T-helper 1 cell treated with Interleukin-12 subunit alpha and Interleukin-12 subunit beta and Interleukin-4 antibody, amounts not matched to agents 30 μg/mL and 1 μg/mL, for 36 hours (primary cell): ENCODE results near the gene NSFL1C.

ENCODE experiments used
- H3K27ac Mint-ChIP-seq: one replicate; pipeline ENCODE4 v1.8.0; 2021; ENCODE audit warnings: mild to moderate bottlenecking, mixed read lengths
- H3K27me3 Mint-ChIP-seq: one replicate; pipeline ENCODE4 v1.8.0; 2021; ENCODE audit warnings: low read depth, mixed read lengths
- H3K36me3 Mint-ChIP-seq: one replicate; pipeline ENCODE4 v1.8.0; 2021; ENCODE audit warnings: low read depth, mixed read lengths
- H3K4me1 Mint-ChIP-seq: one replicate; pipeline ENCODE4 v1.8.0; 2021; ENCODE audit warnings: low read depth, mixed read lengths
- H3K4me3 Mint-ChIP-seq: one replicate; pipeline ENCODE4 v1.8.0; 2021; ENCODE audit warnings: mild to moderate bottlenecking, moderate library complexity, mixed read lengths
- H3K9me3 Mint-ChIP-seq: one replicate; pipeline ENCODE4 v1.8.0; 2021; ENCODE audit warnings: mixed read lengths

NSFL1C gene

GRCh38 chr20:1457992-1458391, 8.7 kb downstream of the NSFL1C start:
- Mint-ChIP-seq H3K4me3 (no peak overlapping the region), H3K4me1 (peaks cover 7% of the 10 kb centered on the region), H3K27me3 (no peaks in the 10 kb centered on the region), H3K36me3 (peaks cover 50% of the 10 kb centered on the region), H3K9me3 (no peaks in the 10 kb centered on the region), H3K27ac (no peak overlapping the region)

- Mint-ChIP-seq H3K4me3 (no peak overlapping the region), H3K27me3 (no peaks in the 10 kb centered on the region), H3K36me3 (peaks cover 60% of the 10 kb centered on the region), H3K4me1 (peaks cover 7% of the 10 kb centered on the region), H3K9me3 (no peaks in the 10 kb centered on the region), H3K27ac (no peak overlapping the region)
Observed at GRCh38 chr20:1456300-1456699, 10.3 kb downstream of the NSFL1C start.

- peaks cover under 1% of the 10 kb centered on the region for H3K4me1 Mint-ChIP-seq
- H3K36me3 Mint-ChIP-seq = peaks cover 44% of the 10 kb centered on the region
- no peak overlapping the region for H3K27ac Mint-ChIP-seq
- H3K9me3 Mint-ChIP-seq = no peaks in the 10 kb centered on the region
- no peaks in the 10 kb centered on the region for H3K27me3 Mint-ChIP-seq
- no peak overlapping the region for H3K4me3 Mint-ChIP-seq
Observed at GRCh38 chr20:1450926-1451491, 15.6 kb downstream of the NSFL1C start.

GRCh38 chr20:1449370-1449769, 17.3 kb downstream of the NSFL1C start:
- Mint-ChIP-seq H3K9me3 (no peaks in the 10 kb centered on the region), H3K36me3 (peaks cover 43% of the 10 kb centered on the region), H3K4me1 (no peaks in the 10 kb centered on the region), H3K27ac (no peak overlapping the region), H3K27me3 (no peaks in the 10 kb centered on the region), H3K4me3 (no peak overlapping the region)

GRCh38 chr20:1448081-1448620, 18.5 kb downstream of the NSFL1C start:
- peaks cover 42% of the 10 kb centered on the region for H3K36me3 Mint-ChIP-seq

GRCh38 chr20:1446536-1446935, 20.1 kb downstream of the NSFL1C start:
- Mint-ChIP-seq H3K9me3 (no peaks in the 10 kb centered on the region), H3K4me3 (no peak overlapping the region), H3K27me3 (no peaks in the 10 kb centered on the region), H3K36me3 (peaks cover 42% of the 10 kb centered on the region), H3K4me1 (no peaks in the 10 kb centered on the region), H3K27ac (no peak overlapping the region)

More at GRCh38 chr20:1448081-1448620, 18.5 kb downstream of the NSFL1C start:
- H3K9me3 Mint-ChIP-seq = no peaks in the 10 kb centered on the region
- no peaks in the 10 kb centered on the region for H3K27me3 Mint-ChIP-seq
- H3K4me3 Mint-ChIP-seq = no peak overlapping the region
- H3K4me1 Mint-ChIP-seq = no peaks in the 10 kb centered on the region
- no peak overlapping the region for H3K27ac Mint-ChIP-seq

GRCh38 chr20:1443085-1443484, 23.6 kb downstream of the NSFL1C start:
- H3K4me3 Mint-ChIP-seq = no peak overlapping the region
- H3K36me3 Mint-ChIP-seq = peaks cover 33% of the 10 kb centered on the region
- no peak overlapping the region for H3K27ac Mint-ChIP-seq
- no peaks in the 10 kb centered on the region for H3K4me1 Mint-ChIP-seq
- H3K9me3 Mint-ChIP-seq = no peaks in the 10 kb centered on the region
- no peaks in the 10 kb centered on the region for H3K27me3 Mint-ChIP-seq

- no peaks in the 10 kb centered on the region for H3K9me3 Mint-ChIP-seq
- peaks cover 3% of the 10 kb centered on the region for H3K27me3 Mint-ChIP-seq
- H3K4me3 Mint-ChIP-seq = no peak overlapping the region
- H3K4me1 Mint-ChIP-seq = peaks cover 2% of the 10 kb centered on the region
- H3K36me3 Mint-ChIP-seq = peaks cover 31% of the 10 kb centered on the region
- no peak overlapping the region for H3K27ac Mint-ChIP-seq
Observed at GRCh38 chr20:1442304-1442703, 24.3 kb downstream of the NSFL1C start.

GRCh38 chr20:1441133-1441532, 25.5 kb downstream of the NSFL1C start:
- no peaks in the 10 kb centered on the region for H3K9me3 Mint-ChIP-seq
- H3K36me3 Mint-ChIP-seq = peaks cover 27% of the 10 kb centered on the region
- H3K27me3 Mint-ChIP-seq = peaks cover 5% of the 10 kb centered on the region
- peaks cover 5% of the 10 kb centered on the region for H3K4me1 Mint-ChIP-seq
- no peak overlapping the region for H3K27ac Mint-ChIP-seq
- no peak overlapping the region for H3K4me3 Mint-ChIP-seq

- Mint-ChIP-seq H3K27ac (no peak overlapping the region), H3K27me3 (peaks cover 5% of the 10 kb centered on the region), H3K4me1 (peaks cover 12% of the 10 kb centered on the region), H3K4me3 (no peak overlapping the region), H3K36me3 (peaks cover 21% of the 10 kb centered on the region), H3K9me3 (no peaks in the 10 kb centered on the region)
Observed at GRCh38 chr20:1440024-1440423, 26.6 kb downstream of the NSFL1C start.

GRCh38 chr20:1438361-1438760, 28.3 kb downstream of the NSFL1C start:
- peaks cover 12% of the 10 kb centered on the region for H3K27me3 Mint-ChIP-seq
- H3K27ac Mint-ChIP-seq = no peak overlapping the region
- peaks cover 20% of the 10 kb centered on the region for H3K4me1 Mint-ChIP-seq
- no peak overlapping the region for H3K4me3 Mint-ChIP-seq
- H3K9me3 Mint-ChIP-seq = no peaks in the 10 kb centered on the region
- H3K36me3 Mint-ChIP-seq = peaks cover 15% of the 10 kb centered on the region

- peaks cover 20% of the 10 kb centered on the region for H3K4me1 Mint-ChIP-seq
- H3K27ac Mint-ChIP-seq = no peak overlapping the region
- no peaks in the 10 kb centered on the region for H3K9me3 Mint-ChIP-seq
- H3K4me3 Mint-ChIP-seq = no peak overlapping the region
- peaks cover 14% of the 10 kb centered on the region for H3K36me3 Mint-ChIP-seq
- H3K27me3 Mint-ChIP-seq = peaks cover 18% of the 10 kb centered on the region
Observed at GRCh38 chr20:1437235-1437904, 29.3 kb downstream of the NSFL1C start.

GRCh38 chr20:1436263-1436662, 30.4 kb downstream of the NSFL1C start:
- H3K27ac Mint-ChIP-seq = no peak overlapping the region
- H3K27me3 Mint-ChIP-seq = peaks cover 28% of the 10 kb centered on the region
- peaks cover 20% of the 10 kb centered on the region for H3K4me1 Mint-ChIP-seq
- H3K4me3 Mint-ChIP-seq = no peak overlapping the region
- H3K36me3 Mint-ChIP-seq = peaks cover 9% of the 10 kb centered on the region
- no peaks in the 10 kb centered on the region for H3K9me3 Mint-ChIP-seq

- Mint-ChIP-seq H3K4me3 (no peak overlapping the region), H3K9me3 (no peaks in the 10 kb centered on the region), H3K36me3 (peaks cover 9% of the 10 kb centered on the region)
Observed at GRCh38 chr20:1435337-1435699, 31.3 kb downstream of the NSFL1C start.

GRCh38 chr20:1434571-1435336, 31.9 kb downstream of the NSFL1C start:
- Mint-ChIP-seq H3K9me3 (no peaks in the 10 kb centered on the region), H3K36me3 (peaks cover 7% of the 10 kb centered on the region), H3K27me3 (peaks cover 38% of the 10 kb centered on the region), H3K27ac (peak overlapping the region; percentile 78), H3K4me1 (peaks cover 22% of the 10 kb centered on the region), H3K4me3 (peak overlapping the region; percentile 12)

More at GRCh38 chr20:1435337-1435699, 31.3 kb downstream of the NSFL1C start:
- peaks cover 35% of the 10 kb centered on the region for H3K27me3 Mint-ChIP-seq
- peaks cover 22% of the 10 kb centered on the region for H3K4me1 Mint-ChIP-seq
- H3K27ac Mint-ChIP-seq = no peak overlapping the region
